K562 (cell line): ENCODE measurements around the gene R3HDM2. TPM values are rescaled to one million over a fixed set of nuclear protein-coding genes. Genes with fewer than 3 reads are reported as not detected.

Source experiments
- CBFA2T2 ChIP-seq: fragments of 450-650 bp; conservative IDR thresholded peaks from 2 replicates; pipeline ENCODE4 v1.6.1; 2017; ENCODE audit warnings: mild to moderate bottlenecking
- ETV6 ChIP-seq, 3 experiments: fragments of 150-350 bp in 1 of 3; sonication (generic) in 1 of 3; formaldehyde crosslinking in 1 of 3; IDR thresholded peaks; 2 replicates each; pipeline versions ENCODE4 v1.6.1 to v1.8.0; 2014 to 2022; ENCODE audit warnings: borderline replicate concordance in 2 of 3, low read depth in 2 of 3, antibody characterized with exemption in 1 of 3, low read length in 1 of 3, mild to moderate bottlenecking in 1 of 3, missing genetic modification reagents in 1 of 3
- JUND ChIP-seq, 2 experiments: IDR thresholded peaks; 2 replicates in 1 of 2; 3 replicates in 1 of 2; pipeline ENCODE4 v1.6.1; 2011; ENCODE audit warnings: borderline replicate concordance in 2 of 2, low read depth in 2 of 2, low read length in 2 of 2, improper control_type of control experiment in 1 of 2, missing biosample characterization in 1 of 2, missing genetic modification characterization in 1 of 2, missing genetic modification reagents in 1 of 2
- KDM5B ChIP-seq: fragments of 200-600 bp; sonication (generic); IDR thresholded peaks from 2 replicates; pipeline ENCODE4 v1.6.1; 2012; ENCODE audit warnings: low read depth, mild to moderate bottlenecking, moderate library complexity, low read length, control low read depth, inconsistent platforms; ENCODE audit not compliant: insufficient replicate concordance
- KLF6 ChIP-seq: fragments of 250-450 bp; sonication (Bioruptor Pico); IDR thresholded peaks from 2 replicates; pipeline ENCODE4 v1.4.0; 2020; ENCODE audit warnings: mild to moderate bottlenecking, moderate library complexity, borderline replicate concordance
- L3MBTL2 ChIP-seq: fragments of 450-650 bp; IDR thresholded peaks from 2 replicates; pipeline ENCODE4 v1.6.1; 2016; ENCODE audit warnings: mild to moderate bottlenecking, moderate library complexity
- PHTF2 ChIP-seq: fragments of 250-450 bp; sonication (Bioruptor Pico); IDR thresholded peaks from 2 replicates; pipeline ENCODE4 v1.5.0; 2021; ENCODE audit warnings: mild to moderate bottlenecking
- POLR2AphosphoS2 ChIP-seq: IDR thresholded peaks from 2 replicates; pipeline ENCODE4 v1.6.1; 2012; ENCODE audit warnings: low read length, improper control_type of control experiment
- SNRNP70 ChIP-seq: fragments of 200-400 bp; formaldehyde crosslinking; optimal IDR thresholded peaks from 2 replicates; pipeline ENCODE3; 2017; ENCODE audit warnings: low read depth, low read length
- TAF15 ChIP-seq: fragments of 200-400 bp; formaldehyde crosslinking; IDR thresholded peaks from 2 replicates; pipeline ENCODE4 v1.6.1; 2017; ENCODE audit warnings: mild to moderate bottlenecking, low read depth, low read length, moderate library complexity
- TBP ChIP-seq: optimal IDR thresholded peaks from 2 replicates; pipeline ENCODE3; 2011; ENCODE audit warnings: low read depth, low read length, improper control_type of control experiment
- TRIM24 ChIP-seq, 2 experiments: fragments of 450-650 bp; IDR thresholded peaks; 2 replicates each; pipeline ENCODE4 v1.6.1; 2016
- ZNF143 ChIP-seq: sonication (generic); formaldehyde crosslinking; IDR thresholded peaks from 2 replicates; pipeline ENCODE4 v1.9.0; 2022; ENCODE audit warnings: mild to moderate bottlenecking, missing genetic modification reagents
- polyA plus RNA-seq, 8 experiments: library from polyadenylated mRNA; depleted of rRNA in 4 of 8; stranded (reverse) in 5 of 8; unstranded in 3 of 8; fragments of >200 nt; fragmentation: Nextera tagmentation in 2 of 8; fragmentation: Illumina TruSeq in 1 of 8; extraction: Ambion mirVana in 2 of 8; extraction: Trizol in 1 of 8; gene quantifications; 2 replicates each; pipeline versions ENCODE4 v1.2.1 to v1.2.3, GENCODE V29; 2011 to 2014; ENCODE audit warnings: inconsistent platforms in 1 of 8, missing spikeins in 1 of 8
- total RNA-seq, 7 experiments: library from RNA; depleted of rRNA in 6 of 7; stranded (reverse); fragments of >200 nt in 6 of 7; fragmentation: Illumina TruSeq in 2 of 7; extraction: Trizol in 2 of 7; gene quantifications; 2 replicates each; pipeline versions ENCODE4 v1.2.1 to v1.2.3, GENCODE V29; 2011 to 2021; ENCODE audit warnings: low replicate concordance in 1 of 7
- TF ChIP-seq, protein P1 (sequence below): sonication (generic); formaldehyde crosslinking; IDR thresholded peaks from 2 replicates; pipeline ENCODE4 v1.8.0; 2022; ENCODE audit warnings: missing genetic modification reagents, mild to moderate bottlenecking, borderline replicate concordance
- TF ChIP-seq, protein P2 (sequence below): fragments of 450-650 bp; IDR thresholded peaks from 2 replicates; pipeline ENCODE4 v1.6.1; 2016; ENCODE audit warnings: missing biosample characterization, missing genetic modification characterization

R3HDM2 gene
- total and polyA plus RNA-seq, 9 of the 15 experiments (the other 6 are each of a cell fraction or from before 2014, with no cell fraction given) = 3.3 to 18.8 (median 9.0) TPM

DNA sequence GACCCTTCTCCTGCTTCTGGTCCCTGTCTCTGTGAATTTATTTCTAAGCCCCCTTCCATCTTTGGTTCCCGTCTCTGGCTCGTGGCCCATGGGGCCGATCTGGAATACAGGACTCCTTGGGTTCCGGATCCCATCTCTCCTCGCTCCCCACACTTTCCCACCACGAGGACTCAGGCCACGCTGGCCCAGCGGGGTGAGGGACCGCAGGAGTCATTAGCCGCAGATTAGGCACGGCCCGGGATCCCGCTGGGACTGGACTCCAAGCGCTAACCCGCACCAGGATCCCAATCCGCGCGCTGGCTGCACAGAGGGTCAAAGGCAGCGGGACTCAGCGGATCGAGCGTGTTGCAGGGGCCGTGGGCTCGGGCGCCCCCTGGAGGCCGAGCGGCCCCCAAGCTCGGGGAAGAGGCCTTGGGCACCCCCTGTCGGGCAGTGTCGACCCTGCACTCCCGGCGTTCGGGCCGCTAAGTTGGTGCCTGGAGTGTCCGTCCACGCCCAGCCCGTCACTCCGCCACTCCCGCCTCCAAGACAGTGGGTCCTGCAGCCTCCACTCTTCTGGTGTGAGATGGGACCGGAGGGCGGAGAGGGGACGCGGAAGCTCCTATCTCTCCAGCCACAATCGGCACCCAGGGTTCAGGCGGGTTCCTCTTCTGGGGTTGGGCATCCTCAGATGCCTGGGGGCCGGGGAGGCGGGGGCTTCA, 191.8 kb downstream of the R3HDM2 start (continued):
- TF ChIP-seq, protein P1, sequence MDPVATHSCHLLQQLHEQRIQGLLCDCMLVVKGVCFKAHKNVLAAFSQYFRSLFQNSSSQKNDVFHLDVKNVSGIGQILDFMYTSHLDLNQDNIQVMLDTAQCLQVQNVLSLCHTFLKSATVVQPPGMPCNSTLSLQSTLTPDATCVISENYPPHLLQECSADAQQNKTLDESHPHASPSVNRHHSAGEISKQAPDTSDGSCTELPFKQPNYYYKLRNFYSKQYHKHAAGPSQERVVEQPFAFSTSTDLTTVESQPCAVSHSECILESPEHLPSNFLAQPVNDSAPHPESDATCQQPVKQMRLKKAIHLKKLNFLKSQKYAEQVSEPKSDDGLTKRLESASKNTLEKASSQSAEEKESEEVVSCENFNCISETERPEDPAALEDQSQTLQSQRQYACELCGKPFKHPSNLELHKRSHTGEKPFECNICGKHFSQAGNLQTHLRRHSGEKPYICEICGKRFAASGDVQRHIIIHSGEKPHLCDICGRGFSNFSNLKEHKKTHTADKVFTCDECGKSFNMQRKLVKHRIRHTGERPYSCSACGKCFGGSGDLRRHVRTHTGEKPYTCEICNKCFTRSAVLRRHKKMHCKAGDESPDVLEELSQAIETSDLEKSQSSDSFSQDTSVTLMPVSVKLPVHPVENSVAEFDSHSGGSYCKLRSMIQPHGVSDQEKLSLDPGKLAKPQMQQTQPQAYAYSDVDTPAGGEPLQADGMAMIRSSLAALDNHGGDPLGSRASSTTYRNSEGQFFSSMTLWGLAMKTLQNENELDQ (CRISPR knock-in tag) = no peak
- TF ChIP-seq L3MBTL2 (peak; percentile 57; the same call in 1 of the 2 replicates), ZNF143 (CRISPR knock-in tag) (peak; percentile 36; the same call in 1 of the 2 replicates), KDM5B (no peak), PHTF2 (CRISPR knock-in tag) (no peak), TRIM24 (IDR thresholded peaks at IDR 0.05) (no peak), KLF6 (no peak), JUND (IDR thresholded peaks at IDR 0.05; ENCODE audit: borderline replicate concordance, low read depth, low read length) (peak; percentile 62), JUND (tag; IDR thresholded peaks at IDR 0.05; ENCODE audit: borderline replicate concordance, low read depth, low read length) (no peak; the same call in 2 of the 3 replicates), POLR2AphosphoS2 (no peak), TAF15 (no peak), SNRNP70 (no peak), CBFA2T2 (no peak), TBP (peak; percentile 92), ETV6 (IDR thresholded peaks at IDR 0.05; ENCODE audit: borderline replicate concordance in 1 of 2, low read depth in 2 of 2, low read length in 1 of 2) (no peak), ETV6 (CRISPR knock-in tag; IDR thresholded peaks at IDR 0.05; ENCODE audit: borderline replicate concordance) (no peak)
- TF ChIP-seq, protein P2, sequence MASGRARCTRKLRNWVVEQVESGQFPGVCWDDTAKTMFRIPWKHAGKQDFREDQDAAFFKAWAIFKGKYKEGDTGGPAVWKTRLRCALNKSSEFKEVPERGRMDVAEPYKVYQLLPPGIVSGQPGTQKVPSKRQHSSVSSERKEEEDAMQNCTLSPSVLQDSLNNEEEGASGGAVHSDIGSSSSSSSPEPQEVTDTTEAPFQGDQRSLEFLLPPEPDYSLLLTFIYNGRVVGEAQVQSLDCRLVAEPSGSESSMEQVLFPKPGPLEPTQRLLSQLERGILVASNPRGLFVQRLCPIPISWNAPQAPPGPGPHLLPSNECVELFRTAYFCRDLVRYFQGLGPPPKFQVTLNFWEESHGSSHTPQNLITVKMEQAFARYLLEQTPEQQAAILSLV (tag) = no peak
